Karpas-422 (cell line): ENCODE results near the gene COL24A1. TPM values are rescaled to one million over a fixed set of nuclear protein-coding genes. Genes with fewer than 3 reads are reported as not detected.

ENCODE experiments used
- DNase-seq: peaks from one replicate; pipeline ENCODE4 v3.0.0-alpha.2; 2015
- H2AFZ ChIP-seq: fragments of 200-600 bp; sonication (generic); 2 replicates; pipeline ENCODE4 v1.6.1; 2014; ENCODE audit warnings: antibody characterized with exemption, low read length, mixed read lengths
- H3K27ac ChIP-seq: fragments of 200-600 bp; sonication (generic); 2 replicates; pipeline ENCODE4 v1.5.1; 2014; ENCODE audit warnings: mild to moderate bottlenecking, low read length, moderate library complexity
- H3K27me3 ChIP-seq: fragments of 200-600 bp; sonication (generic); 2 replicates; pipeline ENCODE4 v1.6.1; 2014; ENCODE audit warnings: low read length, mixed read lengths
- H3K36me3 ChIP-seq: fragments of 200-600 bp; sonication (generic); 2 replicates; pipeline ENCODE4 v1.6.1; 2014; ENCODE audit warnings: low read length, mixed read lengths; ENCODE audit not compliant: insufficient read depth
- H3K4me1 ChIP-seq: fragments of 200-600 bp; sonication (generic); 2 replicates; pipeline ENCODE4 v1.6.1; 2014; ENCODE audit warnings: mild to moderate bottlenecking, low read length, mixed read lengths
- H3K4me2 ChIP-seq: fragments of 200-600 bp; sonication (generic); 2 replicates; pipeline ENCODE4 v1.6.1; 2014; ENCODE audit warnings: low read length, low read depth, mild to moderate bottlenecking; ENCODE audit not compliant: poor library complexity, severe bottlenecking
- H3K4me3 ChIP-seq: fragments of 200-600 bp; sonication (generic); 2 replicates; pipeline ENCODE4 v1.5.1; 2014; ENCODE audit warnings: mild to moderate bottlenecking, antibody characterized with exemption, low read length, mixed read lengths
- H3K79me2 ChIP-seq: fragments of 200-600 bp; sonication (generic); 2 replicates; pipeline ENCODE4 v1.6.1; 2014; ENCODE audit warnings: mild to moderate bottlenecking, low read length, mixed read lengths
- H3K9ac ChIP-seq: fragments of 200-600 bp; sonication (generic); 2 replicates; pipeline ENCODE4 v1.6.0; 2014; ENCODE audit warnings: low read length
- H3K9me2 ChIP-seq: fragments of 200-600 bp; sonication (generic), shearing (Covaris generic); replicated peaks from 2 replicates; pipeline ENCODE4 v1.6.0; 2014; ENCODE audit warnings: mild to moderate bottlenecking, low read length, moderate library complexity; ENCODE audit not compliant: insufficient read depth
- H3K9me3 ChIP-seq: fragments of 300-700, 200-600 bp; sonication (generic); 2 replicates; pipeline ENCODE4 v1.6.1; 2014; ENCODE audit warnings: low read length, mixed read lengths
- H4K20me1 ChIP-seq: fragments of 200-600 bp; sonication (generic); 2 replicates; pipeline ENCODE4 v1.6.1; 2014; ENCODE audit warnings: mild to moderate bottlenecking, antibody characterized with exemption, low read length, low read depth; ENCODE audit not compliant: insufficient read depth
- total RNA-seq: library from RNA; depleted of rRNA; stranded (reverse); fragments of >200 nt; shearing (Covaris generic); gene quantifications from 2 replicates; pipeline ENCODE4 v1.2.3, GENCODE V29; 2014; ENCODE audit warnings: low replicate concordance

Gene COL24A1
- total RNA-seq, 1 experiment from 2014 or later, result not detected

GRCh38 chr1:85933961-85934360, 222.6 kb downstream of the COL24A1 start:
- Histone ChIP-seq H3K9me2 (no peaks in the 10 kb centered on the region), H3K79me2 (no peaks in the 10 kb centered on the region), H3K27me3 (no peaks in the 10 kb centered on the region), H3K9ac (no peak overlapping the region), H3K36me3 (no peaks in the 10 kb centered on the region), H3K4me1 (no peaks in the 10 kb centered on the region), H3K9me3 (no peaks in the 10 kb centered on the region), H3K4me3 (no peak overlapping the region), H4K20me1 (no peaks in the 10 kb centered on the region), H3K4me2 (no peak overlapping the region), H2AFZ (no peak overlapping the region), H3K27ac (no peak overlapping the region)
- no peak for DNase-seq

GRCh38 chr1:85911742-85912141, 244.8 kb downstream of the COL24A1 start:
- Histone ChIP-seq H3K27ac (no peak overlapping the region), H3K9me3 (no peaks in the 10 kb centered on the region), H3K9me2 (no peaks in the 10 kb centered on the region), H3K4me3 (no peak overlapping the region), H4K20me1 (no peaks in the 10 kb centered on the region), H3K9ac (no peak overlapping the region), H3K4me2 (no peak overlapping the region), H3K27me3 (no peaks in the 10 kb centered on the region), H3K36me3 (no peaks in the 10 kb centered on the region), H2AFZ (no peak overlapping the region), H3K4me1 (no peaks in the 10 kb centered on the region), H3K79me2 (no peaks in the 10 kb centered on the region)
- peak; percentile 46 for DNase-seq

- Histone ChIP-seq H3K4me2 (no peak overlapping the region), H3K27me3 (no peaks in the 10 kb centered on the region), H3K36me3 (no peaks in the 10 kb centered on the region), H2AFZ (no peak overlapping the region), H3K79me2 (no peaks in the 10 kb centered on the region), H3K9me3 (no peaks in the 10 kb centered on the region), H3K27ac (no peak overlapping the region), H4K20me1 (no peaks in the 10 kb centered on the region), H3K4me1 (no peaks in the 10 kb centered on the region), H3K9me2 (no peaks in the 10 kb centered on the region), H3K9ac (no peak overlapping the region), H3K4me3 (no peak overlapping the region)
- no peak for DNase-seq
Observed at GRCh38 chr1:85900921-85901320, 255.7 kb downstream of the COL24A1 start.

- H3K4me3 ChIP-seq, result no peak overlapping the region
- no peak overlapping the region for H2AFZ ChIP-seq
- H3K9me2 ChIP-seq, result no peaks in the 10 kb centered on the region
- no peak overlapping the region for H3K27ac ChIP-seq
- H3K79me2 ChIP-seq, result no peaks in the 10 kb centered on the region
- no peaks in the 10 kb centered on the region for H3K4me1 ChIP-seq
- no peak for DNase-seq
- H4K20me1 ChIP-seq, result no peaks in the 10 kb centered on the region
- no peaks in the 10 kb centered on the region for H3K9me3 ChIP-seq
- no peaks in the 10 kb centered on the region for H3K27me3 ChIP-seq
- no peak overlapping the region for H3K4me2 ChIP-seq
- H3K36me3 ChIP-seq, result no peaks in the 10 kb centered on the region
- H3K9ac ChIP-seq, result no peak overlapping the region
Observed at GRCh38 chr1:85898861-85899260, 257.7 kb downstream of the COL24A1 start.

- Histone ChIP-seq H3K9me2 (no peaks in the 10 kb centered on the region), H3K9ac (no peak overlapping the region), H4K20me1 (no peaks in the 10 kb centered on the region), H3K36me3 (no peaks in the 10 kb centered on the region), H3K79me2 (no peaks in the 10 kb centered on the region), H3K4me1 (no peaks in the 10 kb centered on the region), H3K27ac (no peak overlapping the region), H3K4me2 (no peak overlapping the region), H3K27me3 (no peaks in the 10 kb centered on the region), H2AFZ (no peak overlapping the region), H3K9me3 (no peaks in the 10 kb centered on the region), H3K4me3 (no peak overlapping the region)
- DNase-seq, result peak; percentile 74
Observed at GRCh38 chr1:85894651-85895050, 261.9 kb downstream of the COL24A1 start.

- Histone ChIP-seq H4K20me1 (no peaks in the 10 kb centered on the region), H3K4me2 (no peak overlapping the region), H3K79me2 (no peaks in the 10 kb centered on the region), H3K4me3 (no peak overlapping the region), H3K27me3 (no peaks in the 10 kb centered on the region), H3K27ac (no peak overlapping the region), H3K9me2 (no peaks in the 10 kb centered on the region), H3K4me1 (no peaks in the 10 kb centered on the region), H3K36me3 (no peaks in the 10 kb centered on the region), H2AFZ (no peak overlapping the region), H3K9ac (no peak overlapping the region), H3K9me3 (no peaks in the 10 kb centered on the region)
- DNase-seq, result no peak
Observed at GRCh38 chr1:85892366-85892765, 264.2 kb downstream of the COL24A1 start.

GRCh38 chr1:85889870-85890269, 266.7 kb downstream of the COL24A1 start:
- Histone ChIP-seq H3K36me3 (no peaks in the 10 kb centered on the region), H4K20me1 (no peaks in the 10 kb centered on the region)
- DNase-seq, result no peak

GRCh38 chr1:85888921-85889320, 267.7 kb downstream of the COL24A1 start:
- no peak overlapping the region for H2AFZ ChIP-seq
- H3K36me3 ChIP-seq, result no peaks in the 10 kb centered on the region

More at GRCh38 chr1:85889870-85890269, 266.7 kb downstream of the COL24A1 start:
- no peaks in the 10 kb centered on the region for H3K4me1 ChIP-seq
- H3K9me2 ChIP-seq, result no peaks in the 10 kb centered on the region
- no peak overlapping the region for H3K27ac ChIP-seq
- H3K79me2 ChIP-seq, result no peaks in the 10 kb centered on the region
- no peak overlapping the region for H3K4me3 ChIP-seq
- H3K9me3 ChIP-seq, result no peaks in the 10 kb centered on the region
- H3K9ac ChIP-seq, result no peak overlapping the region
- H3K4me2 ChIP-seq, result no peak overlapping the region
- H3K27me3 ChIP-seq, result no peaks in the 10 kb centered on the region
- no peak overlapping the region for H2AFZ ChIP-seq

More at GRCh38 chr1:85888921-85889320, 267.7 kb downstream of the COL24A1 start:
- Histone ChIP-seq H3K9me2 (no peaks in the 10 kb centered on the region), H3K4me3 (no peak overlapping the region), H3K27me3 (no peaks in the 10 kb centered on the region), H3K9me3 (no peaks in the 10 kb centered on the region), H3K9ac (no peak overlapping the region), H3K27ac (no peak overlapping the region), H3K4me2 (no peak overlapping the region), H4K20me1 (no peaks in the 10 kb centered on the region), H3K79me2 (no peaks in the 10 kb centered on the region), H3K4me1 (no peaks in the 10 kb centered on the region)
- no peak for DNase-seq
